HG03457 (cell line): ENCODE data around the gene ENPP5.

ENCODE experiments used
- ATAC-seq: cut with Tn5 transposase; IDR thresholded peaks from one replicate; pipeline ENCODE4 v1.9.1; 2021; ENCODE audit warnings: moderate number of reproducible peaks; ENCODE audit not compliant: unreplicated experiment

ENPP5 gene, protein sequence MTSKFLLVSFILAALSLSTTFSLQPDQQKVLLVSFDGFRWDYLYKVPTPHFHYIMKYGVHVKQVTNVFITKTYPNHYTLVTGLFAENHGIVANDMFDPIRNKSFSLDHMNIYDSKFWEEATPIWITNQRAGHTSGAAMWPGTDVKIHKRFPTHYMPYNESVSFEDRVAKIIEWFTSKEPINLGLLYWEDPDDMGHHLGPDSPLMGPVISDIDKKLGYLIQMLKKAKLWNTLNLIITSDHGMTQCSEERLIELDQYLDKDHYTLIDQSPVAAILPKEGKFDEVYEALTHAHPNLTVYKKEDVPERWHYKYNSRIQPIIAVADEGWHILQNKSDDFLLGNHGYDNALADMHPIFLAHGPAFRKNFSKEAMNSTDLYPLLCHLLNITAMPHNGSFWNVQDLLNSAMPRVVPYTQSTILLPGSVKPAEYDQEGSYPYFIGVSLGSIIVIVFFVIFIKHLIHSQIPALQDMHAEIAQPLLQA

DNA sequence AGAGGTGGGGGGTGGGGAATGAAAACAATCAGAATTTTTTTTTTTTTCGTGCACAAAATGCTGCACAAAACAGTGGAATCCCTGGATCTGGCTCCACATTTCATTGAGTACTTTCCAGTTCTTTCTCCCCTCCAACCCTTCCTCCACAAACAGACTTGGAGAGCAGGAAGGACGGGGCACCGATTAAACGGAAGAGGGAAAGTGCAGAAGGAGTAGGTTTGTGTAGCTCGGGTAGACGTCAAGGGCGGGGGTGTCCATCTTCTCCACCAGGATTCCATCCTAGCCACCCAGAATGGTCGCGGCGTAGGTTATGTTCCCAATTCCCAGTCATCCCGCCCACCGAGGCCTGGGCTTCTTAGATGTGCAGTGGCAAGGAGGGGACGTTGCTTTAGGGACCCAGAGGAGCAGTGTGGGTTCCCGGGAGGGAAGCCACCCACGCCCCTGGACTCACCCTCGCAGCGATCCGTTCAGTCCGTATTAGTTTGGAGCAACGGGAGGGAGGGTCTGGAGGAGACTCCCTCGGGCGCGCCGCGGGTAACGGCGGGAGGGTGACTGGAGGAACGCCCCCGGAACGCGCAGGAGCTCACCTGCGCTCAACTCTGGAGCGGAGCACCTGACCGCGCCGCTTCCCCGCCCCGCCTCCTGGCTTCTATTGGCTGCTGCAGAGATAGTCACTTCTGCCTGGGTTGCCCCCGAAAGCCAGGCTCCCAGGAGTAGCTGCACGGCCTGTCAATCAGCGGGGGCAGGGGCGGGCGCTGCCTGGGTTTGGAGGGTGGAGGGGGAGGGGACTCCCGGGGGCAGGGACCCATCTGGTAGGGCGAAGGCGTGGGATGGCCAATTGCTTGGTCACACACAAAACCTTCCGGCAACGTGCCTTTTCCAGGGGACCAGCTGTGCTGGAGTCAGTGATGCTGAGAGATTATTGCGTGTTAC, at the start of gene ENPP5:
TSS of gene ENPP5 (minus strand) at position 624 of the 933 bp plus-strand sequence. CDS start 2,718 bp downstream, outside the sequence.
- ATAC-seq: peak; percentile 83

GRCh38 chr6:46219661-46220060, 48.9 kb upstream of the ENPP5 start:
- no peak for ATAC-seq

GRCh38 chr6:46218457-46218856, 47.7 kb upstream of the ENPP5 start:
- no peak for ATAC-seq

DNA sequence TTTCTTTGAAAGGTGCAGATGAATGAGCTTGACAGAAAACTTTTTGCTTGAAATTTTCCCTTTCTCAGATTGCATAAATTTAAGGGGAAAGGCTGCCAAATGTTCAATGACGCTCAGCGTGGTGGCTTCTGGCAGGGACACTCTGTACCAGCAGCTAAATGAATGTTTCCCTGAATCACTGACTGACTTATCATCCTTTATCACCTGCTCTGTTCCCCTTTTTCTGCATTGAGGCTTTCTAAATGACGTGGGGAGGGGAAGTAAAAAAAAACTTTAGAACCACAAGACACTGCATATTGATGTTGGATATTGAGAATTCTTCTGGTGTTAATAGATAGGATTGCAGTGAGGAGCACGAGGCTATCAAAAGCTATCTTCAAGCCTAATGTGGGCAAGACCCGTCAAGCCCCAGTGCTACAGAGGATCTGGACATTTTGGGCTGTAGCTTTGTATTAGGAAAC, 46.9 kb upstream of the ENPP5 start:
- ATAC-seq: peak; percentile 49

DNA sequence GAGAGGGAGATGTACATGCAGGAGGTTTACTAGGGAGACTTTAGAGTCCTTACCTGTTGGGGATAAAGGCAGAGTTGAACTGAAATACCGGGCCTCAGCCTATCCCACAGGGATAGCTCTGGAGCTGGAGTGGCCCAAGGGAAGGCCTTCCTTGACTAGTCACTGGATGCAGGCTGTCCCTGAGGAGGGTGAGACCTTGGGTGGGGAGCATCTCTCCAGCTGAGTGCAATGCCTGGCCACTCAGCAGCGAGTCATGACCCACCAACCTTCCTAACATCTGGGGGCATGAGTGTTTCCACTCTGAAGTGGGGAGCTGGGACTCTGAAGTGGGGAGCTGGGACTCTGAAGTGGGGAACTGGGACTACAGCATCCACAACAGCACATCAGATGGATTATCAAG, 46.1 kb upstream of the ENPP5 start:
- no peak for ATAC-seq

DNA sequence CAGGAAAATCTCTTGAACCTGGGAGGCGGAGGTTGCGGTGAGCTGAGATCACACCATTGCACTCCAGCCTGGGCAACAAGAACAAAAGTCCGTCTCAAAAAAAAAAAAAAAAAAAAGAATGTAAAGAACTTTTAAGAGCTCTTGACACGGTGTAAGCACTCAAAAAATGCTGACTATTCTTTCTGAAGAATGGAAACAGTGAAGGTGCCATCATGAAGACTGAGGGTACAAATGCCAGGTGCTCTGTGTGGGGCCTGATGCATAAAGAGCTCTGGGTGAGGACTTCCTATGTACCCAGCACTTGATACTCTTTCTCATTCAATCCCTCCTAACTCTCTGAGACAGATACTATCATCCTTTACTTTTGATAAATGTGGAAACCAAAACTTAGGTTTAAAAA, 45.0 kb upstream of the ENPP5 start:
- ATAC-seq: no peak

GRCh38 chr6:46215213-46215612, 44.4 kb upstream of the ENPP5 start:
- no peak for ATAC-seq

- ATAC-seq: no peak
Measured at GRCh38 chr6:46211917-46212316, 41.1 kb upstream of the ENPP5 start.

GRCh38 chr6:46210294-46210693, 39.5 kb upstream of the ENPP5 start:
- no peak for ATAC-seq

DNA sequence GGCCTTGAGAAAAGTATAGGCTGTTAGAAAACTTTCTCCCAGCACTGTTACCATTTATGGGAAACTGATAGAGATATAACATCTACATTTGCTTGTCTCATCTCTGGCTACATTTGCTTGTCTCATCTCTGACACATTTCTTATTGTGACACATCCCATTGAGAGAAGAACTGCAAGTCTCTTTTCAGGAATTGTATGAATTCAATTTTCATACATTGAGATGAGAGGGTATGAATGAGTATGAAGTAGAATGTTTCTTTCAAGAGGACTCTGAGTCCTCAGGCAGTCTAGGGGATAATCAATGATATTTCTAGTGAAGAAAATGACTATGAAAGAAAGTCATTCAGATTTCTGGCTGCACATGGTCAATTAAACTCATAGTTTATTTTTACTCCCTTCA, 37.5 kb upstream of the ENPP5 start:
- ATAC-seq: no peak

DNA sequence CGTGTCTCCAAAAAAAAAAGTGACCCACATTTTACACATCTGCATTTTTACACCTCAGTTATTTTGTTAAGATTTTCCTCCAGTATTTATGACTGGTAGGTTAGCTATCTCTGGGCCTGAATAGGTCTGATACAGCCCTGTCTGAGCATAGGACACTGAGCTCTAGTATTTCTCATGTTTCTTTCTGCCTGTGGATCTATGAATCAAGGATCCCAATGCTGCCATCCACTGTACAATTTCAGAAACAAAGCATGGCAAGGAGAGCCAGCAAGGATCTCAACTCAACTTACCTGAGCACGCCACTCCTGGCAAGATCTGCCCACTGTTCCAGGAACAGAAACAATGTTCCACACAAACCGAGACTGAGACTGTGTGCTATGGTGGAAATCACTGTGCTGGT, 36.4 kb upstream of the ENPP5 start:
- no peak for ATAC-seq

DNA sequence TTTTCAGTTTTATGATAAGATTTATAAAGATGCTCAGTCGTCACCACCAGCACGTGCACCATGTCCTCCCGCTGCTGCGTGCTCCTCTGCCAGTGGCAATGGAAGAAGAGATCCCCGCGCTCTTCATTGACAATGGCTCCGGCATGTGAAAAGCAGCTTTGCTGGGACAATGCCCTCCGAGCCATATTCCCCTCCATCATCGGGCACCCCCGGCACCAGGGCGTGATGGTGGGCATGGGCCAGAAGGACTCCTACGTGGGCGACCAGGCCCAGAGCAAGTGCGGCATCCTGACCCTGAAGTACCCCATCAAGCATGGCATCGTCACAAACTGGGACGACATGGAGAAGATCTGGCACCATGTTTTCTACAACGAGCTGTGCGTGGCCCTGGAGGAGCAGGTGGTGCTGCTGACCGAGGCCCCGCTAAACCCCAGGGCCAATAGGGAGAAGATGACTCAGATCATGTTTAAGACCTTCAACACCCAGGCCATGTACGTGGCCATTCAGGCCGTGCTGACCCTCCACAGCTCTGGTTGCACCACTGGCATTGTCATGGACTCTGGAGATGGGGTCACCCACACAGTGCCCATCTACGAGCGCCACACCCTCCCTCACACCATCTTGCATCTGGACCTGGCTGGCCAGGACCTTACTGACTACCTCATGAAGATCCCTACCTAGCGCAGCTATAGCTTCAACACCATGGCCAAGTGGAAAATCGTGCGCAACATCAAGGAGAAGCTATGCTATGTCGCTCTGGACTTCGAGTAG, 34.3 kb upstream of the ENPP5 start:
- no peak for ATAC-seq

DNA sequence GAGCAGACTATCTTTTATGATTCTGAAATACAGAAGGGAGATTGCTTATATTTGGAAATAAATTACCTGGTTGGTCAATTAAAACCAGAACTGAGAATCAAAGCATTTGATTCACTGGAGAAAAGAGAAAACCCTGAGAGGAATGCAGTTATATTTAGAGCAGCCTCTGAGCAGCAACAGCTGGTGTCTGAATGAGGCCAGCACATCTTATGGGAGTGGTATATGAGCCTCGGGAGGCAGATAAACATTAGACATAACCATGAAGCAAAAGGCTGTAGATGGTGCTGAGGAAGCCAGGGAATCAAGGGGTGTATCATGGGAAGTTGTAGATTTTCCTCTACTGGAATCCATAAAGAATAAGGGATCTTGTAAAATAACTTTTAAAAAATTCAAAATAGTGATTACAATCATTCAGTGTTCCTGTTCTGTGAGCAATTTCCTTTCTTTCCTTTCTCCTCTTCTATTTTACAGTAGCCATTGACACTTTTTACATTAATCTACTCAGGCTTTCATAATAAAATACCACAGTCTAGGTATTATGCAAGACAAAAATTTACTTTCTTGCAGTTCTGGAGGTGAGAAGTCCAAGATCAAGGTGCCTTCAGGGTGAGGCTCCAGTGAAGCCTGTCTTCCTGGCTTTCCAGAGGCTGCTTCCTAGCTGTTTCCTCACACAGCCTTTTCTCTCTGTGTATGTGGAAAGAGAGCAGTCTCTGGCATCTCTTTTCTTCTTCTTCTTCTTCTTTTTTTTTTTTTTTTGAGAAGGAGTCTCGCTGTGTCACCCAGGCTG, 32.8 kb upstream of the ENPP5 start:
- no peak for ATAC-seq

GRCh38 chr6:46201702-46202101, 30.9 kb upstream of the ENPP5 start:
- no peak for ATAC-seq

DNA sequence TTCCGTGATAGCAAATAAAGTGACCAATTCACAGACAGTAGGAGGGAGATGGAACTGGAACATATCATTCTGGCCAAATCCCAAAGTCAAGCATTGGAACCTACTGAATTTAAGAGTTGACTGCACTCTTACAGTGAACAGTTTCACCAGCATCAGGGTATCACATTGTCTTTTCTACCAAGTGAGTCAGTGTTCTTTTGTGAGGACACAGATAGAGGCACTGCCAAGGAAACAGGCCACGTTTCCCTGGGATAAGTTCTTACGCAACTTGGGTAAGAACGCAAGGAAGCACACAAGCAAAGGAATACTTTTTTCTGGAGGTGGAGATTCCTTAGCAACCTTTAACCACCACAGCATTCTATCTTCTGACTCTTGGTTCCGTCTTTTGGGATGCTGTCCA, 28.6 kb upstream of the ENPP5 start:
- no peak for ATAC-seq

DNA sequence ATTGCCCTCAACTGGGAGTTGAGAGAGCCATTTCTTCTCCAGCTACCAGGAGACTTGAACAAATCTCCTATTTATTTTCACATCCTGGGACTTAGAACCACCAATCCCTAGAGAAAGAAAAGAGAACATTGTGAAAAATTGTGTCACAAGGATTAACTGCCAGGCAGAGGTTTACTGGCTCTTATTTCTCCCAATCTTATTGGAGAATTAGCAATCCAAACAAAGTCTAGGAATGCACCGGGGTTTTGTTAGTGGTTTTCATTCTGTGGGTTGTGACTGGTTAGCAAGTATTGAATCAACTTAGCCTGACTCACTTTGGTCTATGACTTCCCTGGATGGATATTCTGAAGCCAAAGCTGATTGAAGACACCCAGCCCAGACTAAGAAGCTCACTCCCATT, 21.2 kb upstream of the ENPP5 start:
- ATAC-seq: no peak

DNA sequence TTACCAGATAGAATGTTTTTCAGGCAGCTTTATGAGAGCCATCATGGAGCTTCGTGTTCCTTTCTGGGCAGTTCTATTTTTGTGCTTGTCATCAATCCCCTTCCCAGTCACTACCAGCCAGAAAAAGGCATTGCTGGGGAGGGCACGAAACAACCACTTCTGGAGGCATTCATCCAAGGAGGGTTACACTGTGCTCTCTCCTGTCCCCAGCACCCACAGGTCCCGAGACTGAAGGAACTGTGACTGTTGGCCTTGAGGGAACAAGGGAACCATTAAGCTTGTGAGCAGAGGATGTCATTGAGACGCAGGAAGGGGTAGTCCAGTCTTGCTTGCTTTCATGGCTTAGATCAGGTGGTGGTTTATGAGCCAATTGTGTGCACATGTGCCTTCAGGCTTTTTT, 20.1 kb upstream of the ENPP5 start:
- no peak for ATAC-seq

GRCh38 chr6:46189726-46190125, 18.9 kb upstream of the ENPP5 start:
- no peak for ATAC-seq

DNA sequence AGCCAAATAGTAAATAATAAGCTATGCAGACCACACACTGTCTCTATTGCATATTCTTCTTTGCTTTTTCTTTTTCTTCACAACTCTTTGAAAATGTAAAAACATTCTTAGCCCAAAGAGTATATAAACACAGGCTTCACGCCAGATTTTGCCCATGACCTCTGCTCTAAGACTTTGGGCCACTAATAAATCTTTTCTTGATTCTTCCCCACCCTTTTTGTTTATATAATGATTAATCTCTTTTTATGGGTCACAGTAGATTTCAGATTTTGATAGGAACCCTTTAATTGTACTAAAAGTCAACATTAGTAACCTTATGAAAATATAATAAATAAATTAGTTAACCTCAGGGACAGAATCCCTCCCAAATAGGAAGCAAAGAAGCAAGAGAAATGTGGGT, 15.8 kb upstream of the ENPP5 start:
- ATAC-seq: no peak

DNA sequence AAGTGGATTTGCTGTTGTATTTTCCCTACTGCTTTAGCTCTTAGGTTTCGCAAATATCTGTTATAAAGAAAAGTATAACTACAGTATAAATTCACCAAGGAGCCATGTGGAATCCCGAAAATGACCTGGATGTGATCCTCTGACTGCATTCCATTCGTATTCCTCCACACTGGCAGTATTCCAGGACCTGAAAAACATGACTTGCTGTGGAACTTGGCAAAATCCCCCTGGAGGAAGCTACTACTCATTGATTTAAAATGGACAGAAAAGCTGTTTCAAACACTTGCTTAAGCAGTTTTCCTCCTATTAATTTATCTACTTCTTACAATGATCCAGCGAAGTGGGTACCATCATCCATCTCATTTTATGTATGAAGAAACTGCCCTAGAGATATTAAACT, 13.3 kb upstream of the ENPP5 start:
- ATAC-seq: no peak
